Measurements from ENCODE around the gene ADORA2A.

Gene ADORA2A

GRCh38 chr22:24417200-24417599 is 10.2 kb upstream of the ADORA2A start:
- DNase-seq (ENCODE audit: insufficient read length, low spot score) (no peak), FAIRE-seq (no peak)

- FAIRE-seq (no peak), DNase-seq (ENCODE audit: insufficient read length, low spot score) (no peak)
Observed at GRCh38 chr22:24417901-24418641, 9.3 kb upstream of the ADORA2A start.

- DNase-seq (ENCODE audit: insufficient read length, low spot score) (no peak), FAIRE-seq (no peak)
Observed at GRCh38 chr22:24418786-24419474, 8.5 kb upstream of the ADORA2A start.

GRCh38 chr22:24419475-24419850 is 7.9 kb upstream of the ADORA2A start:
- FAIRE-seq (no peak), DNase-seq (ENCODE audit: insufficient read length, low spot score) (no peak)

GRCh38 chr22:24420072-24420976 is 7.1 kb upstream of the ADORA2A start:
- FAIRE-seq (no peak), DNase-seq (ENCODE audit: insufficient read length, low spot score) (no peak)

- FAIRE-seq (no peak), DNase-seq (ENCODE audit: insufficient read length, low spot score) (no peak)
Observed at GRCh38 chr22:24420977-24421343, 6.4 kb upstream of the ADORA2A start.

- FAIRE-seq (no peak), DNase-seq (ENCODE audit: insufficient read length, low spot score) (peak; percentile 59)
Observed at GRCh38 chr22:24421428-24421931, 5.9 kb upstream of the ADORA2A start.

- no peak for DNase-seq (ENCODE audit: insufficient read length, low spot score)
Observed at GRCh38 chr22:24422102-24422665, 5.2 kb upstream of the ADORA2A start.

GRCh38 chr22:24423519-24424000 is 3.8 kb upstream of the ADORA2A start:
- DNase-seq (ENCODE audit: insufficient read length, low spot score) (peak; percentile 92), FAIRE-seq (no peak)

More at GRCh38 chr22:24422102-24422665, 5.2 kb upstream of the ADORA2A start:
- no peak for FAIRE-seq

- DNase-seq (ENCODE audit: insufficient read length, low spot score) (no peak), FAIRE-seq (no peak)
Observed at GRCh38 chr22:24424001-24424900, 3.1 kb upstream of the ADORA2A start.

- FAIRE-seq (no peak), DNase-seq (ENCODE audit: insufficient read length, low spot score) (no peak)
Observed at GRCh38 chr22:24424901-24425775, 2.3 kb upstream of the ADORA2A start.

- DNase-seq (ENCODE audit: insufficient read length, low spot score) (no peak), FAIRE-seq (no peak)
Observed at GRCh38 chr22:24426436-24426835, 963 bp upstream of the ADORA2A start.

- DNase-seq (ENCODE audit: insufficient read length, low spot score) (no peak), FAIRE-seq (no peak)
Observed at GRCh38 chr22:24426851-24427499, 424 bp upstream of the ADORA2A start.

GRCh38 chr22:24428751-24429410 is 1.5 kb downstream of the ADORA2A start:
- no peak for DNase-seq (ENCODE audit: insufficient read length, low spot score)
- FAIRE-seq: peak; percentile 90

GRCh38 chr22:24429411-24430365 is 2.3 kb downstream of the ADORA2A start:
- DNase-seq (ENCODE audit: insufficient read length, low spot score) (no peak), FAIRE-seq (peak; percentile 18)

All from GM19239 (cell line).